Keratinocyte (primary cell): ENCODE measurements around the gene CAPZA1. TPM values are rescaled to one million over a fixed set of nuclear protein-coding genes. Genes with fewer than 3 reads are reported as not detected.

Experiments used
- DNase-seq: peaks from one replicate; pipeline ENCODE4 v3.0.0-alpha.2; 2011; ENCODE audit warnings: low read depth, missing footprints, low spot score
- FAIRE-seq: peaks from 2 replicates; lab custom pipeline; 2011; peaks lifted over from hg19 to GRCh38; lab: Jason Lieb, UNC
- H2AFZ ChIP-seq: 2 replicates; pipeline ENCODE4 v1.6.0; 2012; ENCODE audit warnings: low read length, control low read depth, inconsistent platforms; ENCODE audit not compliant: control insufficient read depth
- H3K27ac ChIP-seq: 2 replicates; pipeline ENCODE4 v1.5.1; 2011; ENCODE audit warnings: low read length; ENCODE audit not compliant: control insufficient read depth, insufficient read depth
- H3K27me3 ChIP-seq: 3 replicates; pipeline ENCODE4 v1.6.0; 2011; ENCODE audit warnings: low read length; ENCODE audit not compliant: control insufficient read depth, insufficient read depth; ENCODE audit errors: extremely low read depth
- H3K36me3 ChIP-seq, 2 experiments: 2 replicates in 1 of 2; 3 replicates in 1 of 2; pipeline ENCODE4 v1.5.1; 2011; ENCODE audit warnings: low read length in 2 of 2, mild to moderate bottlenecking in 1 of 2; ENCODE audit not compliant: control insufficient read depth in 2 of 2, insufficient read depth in 2 of 2; ENCODE audit errors: extremely low read depth in 1 of 2
- H3K4me1 ChIP-seq: 3 replicates; pipeline ENCODE4 v1.5.1; 2011; ENCODE audit warnings: low read length; ENCODE audit not compliant: control insufficient read depth, insufficient read depth; ENCODE audit errors: extremely low read depth
- H3K4me2 ChIP-seq: 3 replicates; pipeline ENCODE4 v1.6.0; 2011; ENCODE audit warnings: low read depth, low read length; ENCODE audit not compliant: control insufficient read depth, insufficient read depth; ENCODE audit errors: extremely low read depth
- H3K4me3 ChIP-seq, 3 experiments: fragments of 200-600 bp in 1 of 3; sonication (generic) in 1 of 3; 2 replicates in 2 of 3; 3 replicates in 1 of 3; pipeline ENCODE4 v1.5.1; 2011 to 2016; ENCODE audit warnings: low read length in 3 of 3, mild to moderate bottlenecking in 3 of 3, control low read depth in 2 of 3, inconsistent platforms in 1 of 3, low read depth in 1 of 3, mixed read lengths in 1 of 3, mixed run types in 1 of 3, moderate library complexity in 1 of 3; ENCODE audit not compliant: control insufficient read depth in 2 of 3, insufficient read depth in 2 of 3; ENCODE audit errors: extremely low read depth in 1 of 3
- H3K79me2 ChIP-seq: 2 replicates; pipeline ENCODE4 v1.6.0; 2012; ENCODE audit warnings: low read length; ENCODE audit not compliant: control insufficient read depth, insufficient read depth
- H3K9ac ChIP-seq: 3 replicates; pipeline ENCODE4 v1.6.0; 2011; ENCODE audit warnings: low read length; ENCODE audit not compliant: control insufficient read depth, insufficient read depth; ENCODE audit errors: extremely low read depth
- H3K9me1 ChIP-seq: 3 replicates; pipeline ENCODE4 v1.6.0; 2011; ENCODE audit warnings: low read length; ENCODE audit not compliant: control insufficient read depth, insufficient read depth; ENCODE audit errors: extremely low read depth
- H3K9me3 ChIP-seq: 2 replicates; pipeline ENCODE4 v1.5.1; 2012; ENCODE audit warnings: low read depth, low read length; ENCODE audit not compliant: control insufficient read depth
- H4K20me1 ChIP-seq: 3 replicates; pipeline ENCODE4 v1.6.0; 2011; ENCODE audit warnings: low read length; ENCODE audit not compliant: control insufficient read depth, insufficient read depth; ENCODE audit errors: extremely low read depth
- EZH2 ChIP-seq: IDR thresholded peaks from one replicate; pipeline ENCODE4 v1.6.1; 2012; ENCODE audit warnings: inconsistent platforms, mild to moderate bottlenecking, low read length, moderate library complexity
- dilution Hi-C: fragments of 300-500 bp; cut with MboI; formaldehyde crosslinking; loops from one replicate; pipeline ENCODE4 v1.7.0; 2020; ENCODE audit warnings: low sequenced_read_pairs; ENCODE audit not compliant: extremely low pct_ligation_motif_present
- polyA plus RNA-seq, 5 experiments: library from polyadenylated mRNA; depleted of rRNA in 3 of 5; stranded (reverse) in 3 of 5; stranded (forward) in 1 of 5; unstranded in 1 of 5; fragments of >200 nt; gene quantifications; 1 replicate in 1 of 5; 2 replicates in 3 of 5; 3 replicates in 1 of 5; pipeline versions ENCODE4 v1.2.1 to v1.2.3, GENCODE V29; 2011 to 2012; ENCODE audit warnings: missing spikeins in 2 of 5, low read depth in 1 of 5, low replicate concordance in 1 of 5
- TF ChIP-seq, protein P1 (sequence below), 3 experiments: IDR thresholded peaks in 1 of 3; conservative IDR thresholded peaks in 1 of 3; optimal IDR thresholded peaks in 1 of 3; 2 replicates in 2 of 3; 3 replicates in 1 of 3; pipeline versions ENCODE3 to v1.5.1; 2011; ENCODE audit warnings: low read length in 3 of 3, mild to moderate bottlenecking in 3 of 3, moderate library complexity in 2 of 3, control low read depth in 1 of 3, inconsistent platforms in 1 of 3; ENCODE audit not compliant: insufficient read depth in 2 of 3; ENCODE audit errors: extremely low read depth in 1 of 3

Gene CAPZA1
- polyA plus RNA-seq, 1 donor (not counting 4 experiments of a cell fraction or from before 2014, with no cell fraction given) = 239 TPM

DNA sequence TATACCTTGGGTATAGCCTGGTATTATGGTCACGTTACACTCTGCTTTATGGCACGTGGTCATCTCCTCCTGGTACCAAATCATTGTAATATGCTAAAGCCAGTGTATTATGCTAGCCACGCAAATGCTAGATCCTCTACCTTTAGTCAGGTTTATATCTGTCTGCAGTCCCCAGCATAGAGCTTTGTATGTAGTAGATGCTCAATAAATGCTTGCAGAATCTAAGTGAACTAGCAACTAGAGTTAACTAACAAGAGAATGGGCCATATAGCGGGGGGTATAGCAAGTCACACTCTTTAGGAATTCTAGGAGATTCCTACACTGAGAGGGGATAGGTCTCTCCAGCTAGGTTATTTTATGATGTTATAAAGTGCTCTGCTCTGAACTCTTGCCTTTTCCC is 57.9 kb downstream of the CAPZA1 start:
- Histone ChIP-seq H3K27ac (no peak overlapping the region), H3K9ac (no peak overlapping the region), H3K36me3 (no peaks in the 10 kb centered on the region), H3K9me1 (no peaks in the 10 kb centered on the region), H3K4me2 (no peak overlapping the region), H3K27me3 (no peaks in the 10 kb centered on the region), H4K20me1 (no peaks in the 10 kb centered on the region), H3K9me3 (no peaks in the 10 kb centered on the region), H3K79me2 (peaks cover 18% of the 10 kb centered on the region), H2AFZ (no peak overlapping the region), H3K4me1 (peaks cover 20% of the 10 kb centered on the region), H3K4me3 (no peak overlapping the region)
- no peak for TF ChIP-seq EZH2
- TF ChIP-seq, protein P1, sequence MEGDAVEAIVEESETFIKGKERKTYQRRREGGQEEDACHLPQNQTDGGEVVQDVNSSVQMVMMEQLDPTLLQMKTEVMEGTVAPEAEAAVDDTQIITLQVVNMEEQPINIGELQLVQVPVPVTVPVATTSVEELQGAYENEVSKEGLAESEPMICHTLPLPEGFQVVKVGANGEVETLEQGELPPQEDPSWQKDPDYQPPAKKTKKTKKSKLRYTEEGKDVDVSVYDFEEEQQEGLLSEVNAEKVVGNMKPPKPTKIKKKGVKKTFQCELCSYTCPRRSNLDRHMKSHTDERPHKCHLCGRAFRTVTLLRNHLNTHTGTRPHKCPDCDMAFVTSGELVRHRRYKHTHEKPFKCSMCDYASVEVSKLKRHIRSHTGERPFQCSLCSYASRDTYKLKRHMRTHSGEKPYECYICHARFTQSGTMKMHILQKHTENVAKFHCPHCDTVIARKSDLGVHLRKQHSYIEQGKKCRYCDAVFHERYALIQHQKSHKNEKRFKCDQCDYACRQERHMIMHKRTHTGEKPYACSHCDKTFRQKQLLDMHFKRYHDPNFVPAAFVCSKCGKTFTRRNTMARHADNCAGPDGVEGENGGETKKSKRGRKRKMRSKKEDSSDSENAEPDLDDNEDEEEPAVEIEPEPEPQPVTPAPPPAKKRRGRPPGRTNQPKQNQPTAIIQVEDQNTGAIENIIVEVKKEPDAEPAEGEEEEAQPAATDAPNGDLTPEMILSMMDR (optimal IDR thresholded peaks at IDR 0.05 in 1 of 3, IDR thresholded peaks at IDR 0.05 in 1 of 3, conservative IDR thresholded peaks at IDR 0.05 in 1 of 3; ENCODE audit: extremely low read depth in 1 of 3, insufficient read depth in 2 of 3, low read length in 3 of 3) = no peak
- dilution Hi-C loops = no loop called here
- FAIRE-seq = no peak
- DNase-seq = no peak

DNA sequence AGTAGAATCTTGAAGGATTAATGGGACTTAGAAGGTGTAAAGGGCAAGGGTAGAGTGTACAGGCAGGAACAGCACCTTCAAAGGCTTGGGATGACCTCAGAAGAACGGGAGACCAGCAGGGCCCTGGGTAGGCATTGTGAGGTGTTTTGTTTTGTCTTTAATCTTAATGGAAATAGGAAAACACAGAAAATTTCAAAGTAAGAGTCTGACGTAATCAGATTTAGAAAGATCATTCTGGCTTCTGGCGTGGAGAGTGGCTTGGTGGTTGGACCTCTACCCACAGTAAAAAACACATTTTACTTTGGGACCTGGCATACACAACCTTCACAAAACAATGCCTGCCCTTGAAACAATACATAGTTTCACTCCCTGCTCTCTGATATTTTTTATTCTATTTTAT is 59.0 kb downstream of the CAPZA1 start:
- Histone ChIP-seq H2AFZ (no peak overlapping the region), H3K27ac (no peak overlapping the region), H3K4me1 (peaks cover 16% of the 10 kb centered on the region), H3K79me2 (peaks cover 18% of the 10 kb centered on the region), H3K27me3 (no peaks in the 10 kb centered on the region), H4K20me1 (no peaks in the 10 kb centered on the region), H3K4me2 (no peak overlapping the region), H3K9me3 (no peaks in the 10 kb centered on the region), H3K4me3 (no peak overlapping the region), H3K9ac (no peak overlapping the region), H3K36me3 (no peaks in the 10 kb centered on the region), H3K9me1 (no peaks in the 10 kb centered on the region)
- DNase-seq = no peak
- dilution Hi-C loops = no loop called here
- TF ChIP-seq EZH2 = no peak
- TF ChIP-seq, protein P1 (optimal IDR thresholded peaks at IDR 0.05 in 1 of 3, IDR thresholded peaks at IDR 0.05 in 1 of 3, conservative IDR thresholded peaks at IDR 0.05 in 1 of 3; ENCODE audit: extremely low read depth in 1 of 3, insufficient read depth in 2 of 3, low read length in 3 of 3) = no peak
- FAIRE-seq = no peak
